ENCODE results near the gene PEDS1.
"Not testable (repeated sequence)": the region's sequence is repeated elsewhere in the genome, so short reads cannot be mapped to it uniquely, and the experiment has no call there.

The PEDS1 gene

DNA sequence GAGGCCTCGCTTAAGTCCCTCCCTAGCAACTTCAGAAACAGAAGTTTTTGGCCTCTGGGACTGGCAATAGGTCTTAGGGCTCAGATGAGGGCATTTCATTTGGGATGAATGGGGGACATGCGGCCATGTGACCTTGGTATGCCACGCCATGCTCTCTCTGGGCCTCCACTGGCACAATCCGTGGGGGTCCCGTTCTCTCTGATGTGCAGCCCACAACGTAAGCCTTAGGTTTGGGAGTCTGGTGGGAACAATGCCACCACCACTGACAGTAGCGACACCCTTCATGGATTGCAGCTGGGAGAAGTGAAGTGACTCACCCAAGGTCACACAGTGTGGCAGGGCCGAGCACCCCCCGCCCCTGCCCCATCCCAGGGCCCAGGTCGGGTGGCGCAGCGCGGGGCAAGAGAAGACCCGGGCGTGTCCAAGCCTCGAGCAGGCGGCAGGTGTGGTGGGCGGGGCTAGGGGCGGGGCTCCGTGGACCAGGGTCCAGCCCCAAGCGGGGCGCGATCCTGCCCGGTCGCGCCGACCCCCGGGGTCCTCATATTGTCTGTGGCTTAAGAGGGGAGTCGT lies 36.2 kb upstream of the PEDS1 start:
- peak; percentile 30 to 40 for DNase-seq

DNA sequence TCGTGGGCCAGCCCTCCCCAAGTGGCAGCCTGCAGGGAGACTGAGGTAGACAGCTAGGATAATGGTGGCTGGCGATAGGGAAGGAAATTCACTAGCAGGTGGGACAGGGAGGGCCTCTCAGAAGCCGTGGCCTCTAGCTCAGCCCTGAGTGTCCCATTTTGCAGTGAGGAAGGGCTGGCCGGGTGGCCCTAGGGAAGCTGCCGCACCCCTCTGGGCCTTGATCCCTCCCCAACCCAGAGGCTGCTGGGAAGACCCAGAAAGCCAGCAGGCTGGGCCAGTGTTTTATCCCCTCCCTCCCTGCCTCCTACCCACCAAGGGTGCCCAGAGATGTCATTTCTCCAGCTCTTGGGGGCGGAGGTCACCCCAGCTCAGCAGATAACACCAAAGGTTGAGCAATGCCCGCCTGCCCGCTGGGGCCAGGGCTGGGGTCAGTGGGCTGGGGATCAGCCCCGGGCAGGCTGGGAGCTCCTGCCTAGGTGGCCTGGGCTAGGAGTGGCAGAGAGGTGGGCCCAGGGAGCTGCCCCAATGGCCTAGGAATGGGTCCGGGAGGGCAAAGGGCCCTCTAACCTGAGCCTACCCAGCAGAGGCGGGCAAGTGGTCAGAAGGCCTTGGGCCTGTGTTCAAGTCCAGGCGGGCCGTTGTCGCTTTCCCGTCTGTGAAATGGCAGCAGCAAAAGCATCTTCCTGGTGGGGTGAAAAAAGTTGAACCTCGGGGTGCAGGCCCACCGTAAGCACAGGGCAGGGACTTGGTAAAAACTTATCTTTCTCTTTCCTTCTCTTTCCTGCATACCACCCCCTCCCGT lies 35.6 kb upstream of the PEDS1 start:
- no peak for DNase-seq

DNA sequence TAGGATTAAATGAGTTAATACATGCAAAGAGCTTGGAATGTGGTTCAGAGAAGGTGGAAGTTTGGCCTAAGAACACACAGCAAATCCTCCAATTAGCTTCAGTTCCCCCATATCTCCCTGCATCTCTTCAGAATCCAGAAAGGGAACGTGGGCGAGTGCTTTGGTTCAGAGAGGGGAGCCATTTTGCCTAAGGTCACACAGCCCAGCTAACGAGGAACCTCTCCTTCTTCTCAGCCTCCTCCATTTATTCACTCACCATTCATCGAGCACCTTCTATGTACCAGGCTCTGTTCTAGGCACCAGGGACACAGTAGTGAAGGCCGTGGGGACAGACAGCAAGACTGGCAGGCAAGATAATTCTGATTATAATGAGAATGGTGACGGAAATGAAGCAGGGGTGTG lies 34.8 kb upstream of the PEDS1 start:
- DNase-seq, result no peak

DNA sequence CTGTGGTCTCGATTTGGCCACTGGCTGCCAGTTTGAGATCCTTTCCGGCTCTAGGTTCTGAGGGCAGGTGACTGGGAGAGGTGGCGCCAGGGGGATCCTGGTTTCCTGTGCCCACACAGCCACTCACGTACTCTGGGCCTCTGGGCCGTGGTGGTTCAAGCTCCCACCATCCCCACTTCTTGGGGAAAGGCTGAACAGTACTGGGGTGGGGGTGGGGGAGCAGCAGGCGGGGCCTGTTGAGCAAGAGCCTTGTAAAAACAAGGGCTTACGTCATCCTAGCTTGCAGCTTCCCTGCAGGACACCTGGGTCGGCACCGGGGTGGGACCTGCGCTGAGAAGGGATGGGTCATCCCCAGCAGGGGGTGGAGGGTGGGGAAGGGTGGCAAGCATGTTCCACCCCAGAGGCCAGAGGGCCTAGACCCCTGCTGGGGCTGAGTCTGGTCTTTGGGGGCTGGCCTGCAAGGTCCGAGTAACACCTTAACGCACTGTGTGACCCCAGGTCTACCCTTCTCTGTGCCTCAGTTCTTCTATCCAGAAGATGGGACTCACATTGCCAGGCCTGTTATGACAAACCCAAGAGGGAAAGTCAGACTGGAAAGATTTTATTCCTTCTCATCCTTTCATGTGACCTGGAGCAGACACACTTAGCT lies 34.0 kb upstream of the PEDS1 start:
- DNase-seq, result no peak

DNA sequence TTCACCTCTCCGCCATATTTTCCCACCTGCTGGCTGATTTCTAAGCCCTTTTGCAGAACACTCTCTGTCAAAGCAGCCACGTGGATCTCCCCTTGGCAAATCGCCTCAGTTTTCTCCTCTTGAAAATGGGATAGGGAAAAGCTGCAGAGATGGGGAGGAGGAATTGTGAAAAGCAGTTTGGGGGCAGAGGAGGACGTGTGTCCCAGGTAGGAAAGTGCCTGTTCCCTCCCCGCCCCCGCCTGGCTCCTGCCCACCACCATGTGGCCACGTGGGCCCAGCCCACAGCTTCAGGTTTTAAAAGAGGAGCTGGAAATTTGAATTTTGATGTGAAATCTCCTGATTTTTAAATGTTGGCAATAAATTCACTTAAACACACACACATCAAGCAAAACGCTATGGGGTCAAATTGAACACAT lies 33.5 kb upstream of the PEDS1 start:
- DNase-seq, result no peak

DNA sequence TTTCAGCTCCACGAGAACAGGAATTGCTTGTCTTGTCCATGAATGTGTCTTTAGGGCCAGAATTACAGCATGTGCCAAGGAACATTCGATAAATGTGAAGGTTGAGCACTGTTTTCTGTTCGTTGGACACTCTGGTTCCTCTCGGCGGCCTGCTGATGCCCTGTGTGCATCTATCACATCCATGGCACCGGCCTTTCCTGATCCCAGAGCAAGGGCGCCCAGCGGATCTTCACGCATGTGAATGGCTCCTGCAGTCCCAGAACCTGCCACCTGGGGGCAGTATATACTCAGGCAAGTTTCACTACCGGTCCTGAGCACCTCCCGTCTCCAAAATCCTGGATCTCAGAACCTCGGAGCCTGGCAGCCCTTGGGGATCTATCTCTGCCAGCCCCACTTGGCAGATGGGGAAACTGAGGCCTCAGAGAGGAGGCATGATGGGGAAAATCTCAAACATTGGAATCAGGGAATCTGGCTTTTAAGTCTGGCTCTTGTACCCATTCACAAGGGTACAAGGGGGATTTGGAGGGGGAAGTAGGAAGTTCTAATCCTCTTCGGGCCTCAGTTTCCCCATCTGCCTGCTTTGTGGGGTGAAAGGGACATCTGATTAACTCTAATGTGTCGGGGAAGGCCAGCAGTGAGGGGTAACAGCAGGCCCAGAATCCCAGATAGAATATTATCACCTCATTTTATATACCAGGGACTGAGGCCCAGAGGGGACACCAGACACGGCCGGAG lies 32.8 kb upstream of the PEDS1 start:
- DNase-seq, result peak; percentile 82 to 84

DNA sequence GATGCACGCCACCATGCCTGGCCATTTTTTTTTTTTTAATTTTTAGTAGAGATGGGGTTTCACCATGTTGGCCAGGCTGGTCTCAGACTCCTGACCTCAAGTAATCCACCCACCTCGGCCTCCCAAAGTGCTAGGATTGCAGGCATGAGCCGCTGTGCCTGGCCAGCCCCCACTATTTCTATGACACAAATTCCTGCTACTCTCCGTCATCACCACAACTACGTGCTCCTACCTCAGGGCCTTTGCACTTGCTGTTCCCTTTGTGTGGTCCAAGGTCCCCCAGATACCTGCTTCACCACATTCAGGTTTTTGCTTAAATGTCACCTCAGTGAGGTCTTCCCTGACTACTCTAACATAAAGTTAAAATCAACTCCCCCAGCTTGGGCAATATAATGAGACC lies 31.9 kb upstream of the PEDS1 start:
- DNase-seq, result no peak

DNA sequence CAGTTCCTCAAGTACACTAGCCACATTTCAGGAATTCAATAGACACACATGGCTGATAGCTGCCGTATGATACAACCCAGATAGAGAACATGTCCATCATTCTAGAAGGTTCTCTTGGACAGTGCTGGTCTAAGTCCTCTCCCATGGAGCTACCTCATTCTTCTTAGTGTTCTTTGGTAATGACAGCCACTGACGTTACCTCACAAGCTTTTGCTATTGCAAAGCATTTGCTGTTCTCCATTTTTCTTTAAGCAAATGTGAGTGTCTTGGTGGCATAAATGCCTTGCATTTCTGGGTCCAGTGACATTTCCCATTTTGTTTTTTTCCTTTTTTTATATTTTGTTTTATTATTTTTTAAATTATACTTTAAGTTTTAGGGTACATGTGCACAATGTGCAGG lies 28.8 kb upstream of the PEDS1 start:
- DNase-seq, result no peak

DNA sequence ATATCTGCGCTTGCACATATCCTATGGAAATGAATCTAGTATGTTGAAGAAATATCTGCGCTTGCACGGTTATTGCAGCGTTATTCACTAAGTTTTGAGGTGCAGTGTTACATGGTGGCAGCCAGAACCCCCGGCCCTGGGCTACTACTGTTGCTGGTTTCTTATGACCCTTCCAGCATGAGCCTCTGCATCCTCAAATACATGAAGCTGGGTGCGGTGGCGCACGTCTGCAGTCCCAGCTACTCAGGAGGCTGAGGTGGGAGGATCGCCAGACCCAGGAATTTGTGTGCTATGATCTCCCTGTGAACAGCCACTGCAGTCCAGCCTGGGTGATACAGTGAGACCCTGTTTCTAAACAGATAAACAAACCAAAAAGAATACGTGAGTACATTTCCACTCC lies 27.8 kb upstream of the PEDS1 start:
- DNase-seq, result no peak

DNA sequence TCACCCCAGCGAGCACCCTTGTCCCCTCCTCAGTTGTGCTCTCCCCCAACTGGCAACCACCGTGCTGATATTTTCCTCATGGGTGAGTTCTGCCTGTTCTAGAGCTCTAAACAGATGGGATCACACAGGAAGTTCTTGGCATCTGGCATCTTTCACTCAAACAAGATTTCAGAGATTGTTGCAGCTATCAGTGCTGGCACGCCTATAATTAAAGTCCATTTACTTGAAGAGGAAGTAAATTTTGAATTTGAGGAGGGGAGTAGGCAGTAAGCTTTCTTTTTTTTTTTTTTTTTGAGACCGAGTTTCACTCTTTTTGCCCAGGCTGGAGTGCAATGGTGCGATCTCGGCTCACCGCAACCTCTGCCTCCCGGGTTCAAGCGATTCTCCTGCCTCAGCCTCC lies 25.1 kb upstream of the PEDS1 start:
- DNase-seq, result not testable (repeated sequence)

DNA sequence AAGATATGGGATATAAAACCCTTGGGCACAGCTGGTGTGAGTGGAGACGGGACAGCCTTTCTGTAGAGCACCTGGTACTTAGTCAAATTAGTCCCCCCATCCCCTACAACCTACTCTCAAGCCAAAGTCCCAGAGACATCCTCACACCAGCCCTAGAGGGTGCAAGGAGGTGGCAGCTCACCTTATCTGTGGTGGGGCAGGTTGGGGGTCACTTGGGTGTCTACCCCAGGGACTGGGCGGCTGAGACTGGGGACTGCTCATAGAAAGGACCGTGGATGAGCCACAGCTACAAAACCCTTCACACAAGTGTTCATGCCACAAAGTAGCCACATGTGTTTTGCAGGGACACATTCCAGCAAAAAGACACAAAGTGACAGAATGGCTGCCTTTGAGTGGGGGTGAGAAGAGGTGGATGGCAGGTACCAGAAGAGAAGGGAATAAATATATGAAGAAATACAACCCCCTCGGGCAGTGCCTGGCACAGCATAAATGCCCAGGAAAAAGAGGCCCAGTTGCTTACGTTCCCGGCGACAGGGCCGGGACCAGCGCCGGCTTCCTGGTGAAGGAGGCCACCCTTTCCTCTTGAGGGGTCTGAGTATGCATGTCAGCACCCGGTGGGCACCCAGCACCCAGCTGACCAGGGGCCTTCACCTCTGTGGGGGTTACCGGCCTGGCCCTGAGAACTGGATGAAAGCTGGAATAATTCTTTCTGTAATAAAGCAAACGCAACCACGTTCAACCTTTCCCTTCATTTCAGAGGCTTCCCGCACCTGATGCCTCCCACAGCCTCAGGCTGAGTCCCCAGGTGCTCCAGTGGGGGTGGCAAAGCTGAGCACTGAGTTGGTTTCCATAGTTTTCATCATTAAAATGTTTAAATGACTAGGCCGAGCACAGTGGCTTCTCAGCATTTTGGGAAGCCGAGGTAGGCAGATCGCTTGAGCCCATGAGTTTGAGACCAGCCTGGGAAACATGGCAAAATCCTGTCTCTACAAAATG lies 22.7 kb upstream of the PEDS1 start:
- DNase-seq, result no peak

DNA sequence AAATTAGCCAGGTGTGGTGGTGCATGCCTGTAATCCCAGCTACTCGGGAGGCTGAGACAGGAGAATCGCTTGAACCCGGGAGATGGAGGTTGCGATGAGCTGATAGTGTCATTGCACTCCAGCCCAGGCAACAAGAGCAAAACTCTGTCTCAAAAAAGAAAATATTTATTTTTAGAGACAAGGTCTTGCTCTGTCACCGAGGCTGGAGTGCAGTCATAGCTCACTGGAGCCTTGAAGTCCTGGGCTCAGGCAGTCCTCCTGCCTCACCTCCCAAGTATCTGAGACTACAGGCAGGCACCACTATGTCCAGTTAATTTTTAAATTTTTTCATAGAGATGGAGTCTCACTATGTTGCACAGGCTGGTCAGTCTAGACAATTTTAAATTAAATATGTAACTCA lies 20.9 kb upstream of the PEDS1 start:
- DNase-seq, result no peak

DNA sequence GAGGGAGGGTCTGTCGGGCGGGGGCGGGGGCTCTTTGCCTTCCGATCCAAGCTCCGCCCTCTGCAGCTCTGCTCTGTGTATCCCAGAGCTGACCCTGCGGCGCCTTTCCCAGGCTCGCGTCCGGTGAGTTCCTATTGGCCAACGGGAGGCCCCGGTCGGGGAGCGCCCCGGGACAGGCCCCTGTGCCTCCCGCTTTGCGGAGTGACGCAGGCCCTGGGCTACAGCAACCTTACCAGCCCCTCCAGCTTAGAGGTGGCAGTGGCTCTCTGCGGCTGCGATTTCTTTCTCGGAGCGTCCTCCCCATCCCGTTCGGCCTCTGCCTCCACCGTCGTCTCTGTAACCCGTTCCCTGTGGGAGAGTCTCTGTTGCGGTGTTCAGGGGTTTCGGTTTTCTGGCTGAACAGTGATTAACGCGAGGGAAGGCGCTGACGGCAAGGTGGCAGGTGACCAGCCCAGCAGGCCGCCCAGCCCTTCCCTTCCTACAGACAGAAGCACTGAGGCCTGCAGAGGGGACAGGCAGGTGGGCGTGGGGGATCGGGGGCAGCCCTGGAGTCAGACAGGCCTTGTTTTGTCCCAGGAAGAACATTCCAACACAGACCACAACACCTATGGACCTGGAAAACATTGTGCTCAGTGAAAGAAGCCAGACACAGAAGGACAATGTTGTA lies 19.0 kb upstream of the PEDS1 start:
- DNase-seq, result peak in 1 of 2 donors; percentile 28

DNA sequence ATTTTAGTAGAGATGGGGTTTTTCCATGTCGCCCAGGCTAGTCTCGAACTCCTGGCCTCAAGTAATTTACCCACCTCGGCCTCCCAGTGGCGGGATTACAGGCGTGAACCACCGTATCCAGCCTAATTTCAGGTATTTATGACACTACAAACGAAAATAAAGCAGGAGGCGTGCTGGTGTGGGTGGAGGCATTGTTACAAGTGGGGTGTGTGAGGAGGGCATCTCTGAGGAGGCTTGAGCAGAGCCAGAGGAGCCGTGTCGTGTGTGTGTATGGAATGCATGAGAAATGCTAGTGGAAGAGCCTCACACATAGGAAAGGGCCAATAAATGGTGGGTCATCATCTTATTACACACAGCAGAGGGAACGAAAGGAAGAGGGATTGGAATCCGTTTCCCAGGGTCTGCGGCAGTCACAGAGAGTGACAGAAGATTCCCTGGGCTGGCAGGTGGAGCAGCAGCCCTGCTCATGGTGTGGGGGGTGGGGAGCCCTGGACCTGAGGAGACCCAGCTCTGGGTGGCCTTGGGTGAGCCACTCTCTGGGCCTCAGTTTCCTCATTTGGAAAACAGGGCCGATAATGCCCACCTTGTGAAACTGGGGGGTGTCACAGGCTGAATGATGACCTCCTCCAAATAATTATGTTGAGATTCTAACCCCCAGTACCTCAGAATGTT lies 17.2 kb upstream of the PEDS1 start:
- no peak for DNase-seq

DNA sequence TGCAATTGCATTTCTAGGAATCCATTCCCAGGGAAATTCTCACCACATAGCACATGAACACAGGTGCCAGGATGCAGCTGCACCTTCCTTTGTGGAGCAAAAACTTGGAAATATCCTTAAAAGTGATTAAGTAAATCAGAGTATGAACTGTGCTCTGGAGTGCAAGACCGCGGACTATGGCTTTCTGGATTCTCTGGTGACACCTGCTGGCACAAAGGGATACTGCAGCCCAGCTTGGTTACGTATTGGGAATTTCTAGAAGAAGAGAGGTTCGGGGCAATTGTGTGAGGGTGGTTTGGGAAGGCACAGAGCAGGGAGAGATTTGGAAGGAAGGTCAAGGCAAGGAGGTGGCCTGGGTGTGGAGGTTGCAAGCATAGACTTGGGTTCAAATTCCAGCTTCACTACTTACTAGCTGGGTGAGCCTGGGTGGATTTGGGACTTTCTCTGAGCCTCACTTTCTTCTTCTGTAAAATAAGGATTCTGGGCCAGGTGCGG lies 15.9 kb upstream of the PEDS1 start:
- peak; percentile 82 for DNase-seq

DNA sequence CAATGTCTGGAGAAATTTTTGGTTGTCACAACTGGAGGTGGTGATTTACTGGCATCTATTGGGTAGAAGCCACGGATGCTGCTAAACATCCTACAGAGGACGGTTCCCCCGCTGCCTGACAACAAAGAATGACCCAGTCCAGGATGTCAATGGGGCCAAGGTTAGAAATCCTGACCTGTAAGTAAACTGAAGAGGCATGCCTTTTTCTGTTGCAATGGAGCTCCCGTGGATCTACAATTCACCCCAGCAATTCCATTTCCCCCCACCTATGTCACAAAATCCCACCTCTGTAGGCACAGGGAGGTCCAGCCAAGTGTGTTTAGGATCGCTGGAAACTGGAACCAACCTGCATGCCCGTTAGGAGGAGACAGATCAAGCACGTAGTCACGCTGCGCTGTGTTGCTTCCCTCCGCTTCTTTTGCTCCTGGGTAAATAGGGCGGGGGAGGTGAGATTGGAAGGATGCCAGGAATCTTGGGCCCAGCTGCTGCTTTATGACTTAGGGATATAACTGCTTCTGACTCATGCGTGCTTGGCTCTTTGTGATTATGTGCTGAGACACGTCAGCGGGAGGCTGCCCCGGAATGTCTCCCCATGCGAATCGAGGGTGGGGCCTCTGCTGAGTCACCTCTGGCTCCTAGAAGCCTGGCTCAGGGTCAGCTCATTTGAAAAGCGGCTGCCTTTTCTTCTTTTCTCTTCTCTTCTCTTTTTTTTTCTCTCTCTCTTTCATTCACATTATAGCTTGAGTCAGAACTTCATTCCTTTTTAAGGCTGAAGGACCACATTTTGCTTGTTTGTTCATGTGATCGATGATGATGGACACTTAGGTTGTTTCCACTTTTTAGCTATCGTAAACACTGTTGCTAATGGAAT lies 12.4 kb upstream of the PEDS1 start:
- DNase-seq, result peak; percentile 59 to 90

DNA sequence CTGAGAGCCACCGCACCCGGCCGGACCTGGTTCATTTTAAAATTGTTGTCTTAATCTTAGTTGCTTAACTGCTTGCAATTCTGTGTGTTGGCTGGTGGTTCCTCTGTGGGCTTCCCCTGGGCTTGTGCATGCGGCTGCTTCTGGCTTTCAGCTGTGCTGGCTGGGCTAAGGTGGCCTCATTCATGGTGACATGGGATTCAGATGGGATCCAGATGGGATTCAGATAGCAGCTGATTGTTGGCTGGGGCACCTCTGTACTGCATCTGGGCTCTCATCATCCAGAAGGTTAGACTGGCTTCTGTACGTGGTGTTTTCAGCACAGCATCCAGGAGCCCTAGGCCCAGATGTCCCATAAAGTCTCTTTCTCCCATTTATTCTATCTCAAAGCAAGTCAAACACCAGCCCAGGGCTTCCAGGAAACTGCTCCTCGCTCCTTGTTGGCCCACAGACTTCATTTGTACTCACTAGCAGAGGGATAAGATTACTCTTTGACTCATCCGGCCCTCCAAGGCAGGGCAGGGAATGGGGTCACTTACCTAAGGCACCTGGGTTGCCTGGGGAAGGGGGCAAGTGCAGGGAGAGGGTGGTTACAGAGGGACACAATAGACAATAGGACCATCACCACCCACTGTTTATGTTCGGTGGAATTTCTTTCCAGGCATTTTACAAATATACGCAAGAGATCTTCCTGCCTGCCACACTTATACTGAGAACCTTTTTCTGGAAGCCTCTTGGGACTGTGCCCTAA lies 10.2 kb upstream of the PEDS1 start:
- no peak for DNase-seq

DNA sequence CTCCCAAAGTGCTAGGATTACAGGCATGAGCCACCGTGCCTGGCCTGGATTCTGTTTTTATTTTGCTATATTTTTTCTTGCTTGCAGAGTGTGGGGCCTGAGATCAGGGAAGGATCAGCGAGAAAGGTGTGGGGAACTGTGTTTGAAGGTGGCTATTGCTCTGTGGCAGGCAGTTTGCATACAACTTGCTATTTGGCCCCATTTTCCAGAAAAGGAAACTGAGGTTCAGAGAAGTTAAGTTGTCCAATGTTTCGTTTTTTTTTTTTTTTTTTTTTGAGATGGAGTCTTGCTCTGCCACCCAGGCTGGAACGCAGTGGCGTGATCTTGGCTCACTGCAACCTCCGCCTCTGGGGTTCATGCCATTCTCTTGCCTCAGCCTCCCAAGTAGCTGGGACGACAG lies 8.0 kb upstream of the PEDS1 start:
- not testable (repeated sequence) for DNase-seq

DNA sequence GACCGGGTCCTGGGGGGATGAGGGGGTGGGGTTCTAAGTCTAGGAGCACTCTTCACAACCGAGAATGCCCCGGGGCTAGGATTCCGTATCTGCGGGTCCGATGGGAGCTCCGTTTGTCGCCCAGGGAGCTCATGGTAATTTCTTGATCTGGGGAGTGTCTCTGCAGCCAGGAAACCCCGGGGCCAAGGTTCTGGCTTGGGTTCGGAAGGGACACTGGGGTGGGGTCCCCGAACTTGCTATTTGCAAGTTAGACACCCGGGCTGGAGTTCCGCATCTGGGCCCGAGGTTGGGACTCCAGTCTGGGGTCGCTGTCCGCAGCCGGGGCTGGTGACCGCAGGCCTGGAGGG lies 397 bp downstream of the PEDS1 start:
- no peak for DNase-seq

Data from CD4-positive, alpha-beta T cell treated with Interleukin-4 for 1 hour (primary cell).